Measurements from ENCODE around the gene EXOSC7. TPM values are rescaled to one million over a fixed set of nuclear protein-coding genes. Genes with fewer than 3 reads are reported as not detected.

The EXOSC7 gene
- polyA plus RNA-seq, 1 donor from 2014 or later: 87.5 TPM

- H3K4me3 ChIP-seq (ENCODE audit: low read length): no peak overlapping the region
- H3K27me3 ChIP-seq (ENCODE audit: insufficient read depth, low read depth, low read length): no peaks in the 10 kb centered on the region
- no peaks in the 10 kb centered on the region for H3K79me2 ChIP-seq (replicated peaks; ENCODE audit: insufficient read depth, low read length)
- H3F3A ChIP-seq (ENCODE audit: insufficient read depth, low read length, poor library complexity, severe bottlenecking): no peaks in the 10 kb centered on the region
- no peak overlapping the region for H3K9ac ChIP-seq (ENCODE audit: low read length)
- H3K9me3 ChIP-seq (ENCODE audit: low read length): no peaks in the 10 kb centered on the region
- no peak overlapping the region for H2AFZ ChIP-seq (ENCODE audit: low read depth, low read length)
- no peak overlapping the region for H3K4me2 ChIP-seq (ENCODE audit: low read length)
- no peak overlapping the region for H3K27ac ChIP-seq (ENCODE audit: low read length)
- peaks cover 4% of the 10 kb centered on the region for H3K36me3 ChIP-seq (ENCODE audit: insufficient read depth, low read length)
- H4K20me1 ChIP-seq (ENCODE audit: insufficient read depth): no peaks in the 10 kb centered on the region
- TF ChIP-seq CTCF (IDR thresholded peaks at IDR 0.05; ENCODE audit: poor library complexity, severe bottlenecking) (no peak), TAF1 (IDR thresholded peaks at IDR 0.05; ENCODE audit: low read depth) (no peak), MXI1 (conservative IDR thresholded peaks at IDR 0.05; ENCODE audit: poor library complexity, severe bottlenecking) (no peak), EZH2 (IDR thresholded peaks at IDR 0.05; ENCODE audit: borderline replicate concordance, insufficient read depth, low read length, poor library complexity, severe bottlenecking) (no peak), POLR2AphosphoS5 (IDR thresholded peaks at IDR 0.05) (no peak)
- H3K9me2 ChIP-seq (ENCODE audit: insufficient read depth, low read length): no peaks in the 10 kb centered on the region
Observed at GRCh38 chr3:44993471-44994205, 17.6 kb downstream of the EXOSC7 start.

- Histone ChIP-seq H3K9me3 (ENCODE audit: low read length) (no peaks in the 10 kb centered on the region), H3K27ac (ENCODE audit: low read length) (no peak overlapping the region), H3F3A (ENCODE audit: insufficient read depth, low read length, poor library complexity, severe bottlenecking) (no peaks in the 10 kb centered on the region), H4K20me1 (ENCODE audit: insufficient read depth) (no peaks in the 10 kb centered on the region), H2AFZ (ENCODE audit: low read depth, low read length) (no peak overlapping the region), H3K27me3 (ENCODE audit: insufficient read depth, low read depth, low read length) (no peaks in the 10 kb centered on the region), H3K36me3 (ENCODE audit: insufficient read depth, low read length) (peaks cover 4% of the 10 kb centered on the region), H3K4me3 (ENCODE audit: low read length) (no peak overlapping the region), H3K4me2 (ENCODE audit: low read length) (no peak overlapping the region), H3K79me2 (replicated peaks; ENCODE audit: insufficient read depth, low read length) (no peaks in the 10 kb centered on the region), H3K9me2 (ENCODE audit: insufficient read depth, low read length) (no peaks in the 10 kb centered on the region), H3K9ac (ENCODE audit: low read length) (no peak overlapping the region)
- TF ChIP-seq MXI1 (conservative IDR thresholded peaks at IDR 0.05; ENCODE audit: poor library complexity, severe bottlenecking) (no peak), RAD21 (conservative IDR thresholded peaks at IDR 0.05) (no peak), EZH2 (IDR thresholded peaks at IDR 0.05; ENCODE audit: borderline replicate concordance, insufficient read depth, low read length, poor library complexity, severe bottlenecking) (no peak), EP300 (conservative IDR thresholded peaks at IDR 0.05; ENCODE audit: poor library complexity, severe bottlenecking) (no peak), POLR2AphosphoS5 (IDR thresholded peaks at IDR 0.05) (no peak), TAF1 (IDR thresholded peaks at IDR 0.05; ENCODE audit: low read depth) (no peak), CTCF (IDR thresholded peaks at IDR 0.05; ENCODE audit: poor library complexity, severe bottlenecking) (no peak), SMC3 (conservative IDR thresholded peaks at IDR 0.05; ENCODE audit: poor library complexity) (no peak), REST (IDR thresholded peaks at IDR 0.05; ENCODE audit: borderline replicate concordance) (no peak)
Observed at GRCh38 chr3:44995142-44995770, 19.2 kb downstream of the EXOSC7 start.
